Cardiac septum (tissue), 1 donor: ENCODE measurements around the gene PYCR2. TPM values are rescaled to one million over a fixed set of nuclear protein-coding genes. Genes with fewer than 3 reads are reported as not detected.
"Not testable (repeated sequence)": the region's sequence is repeated elsewhere in the genome, so short reads cannot be mapped to it uniquely, and the experiment has no call there.

Source experiments
- DNase-seq: peaks from one replicate; pipeline ENCODE4 v3.0.0-alpha.2; 2020; ENCODE audit warnings: low spot score
- intact Hi-C: fragments of 100-400 bp; cut with DNase I; formaldehyde crosslinking; loops from one replicate; pipeline ENCODE4 v1.14.0; 2022
- total RNA-seq: library from RNA; stranded (reverse); fragmentation: NEBNext Ultra II Directional; extraction: Animal tissue kit (Norgen Biotek cat#: 25700); gene quantifications from one replicate; pipeline ENCODE4 v1.2.1, GENCODE V29; 2021
- donor health status: DM: no; HTN: no; CAD: no.

The PYCR2 gene
- total RNA-seq, 1 donor from 2014 or later = 68.6 TPM

GRCh38 chr1:225899044-225899925, 24.8 kb downstream of the PYCR2 start:
- intact Hi-C loops = no loop called here
- no peak for DNase-seq

- DNase-seq = no peak
- intact Hi-C loops = no loop called here
Measured at GRCh38 chr1:225897595-225898514, 26.2 kb downstream of the PYCR2 start.

GRCh38 chr1:225896937-225897549, 27.0 kb downstream of the PYCR2 start:
- intact Hi-C loops = no loop called here
- no peak for DNase-seq

- intact Hi-C loops = no loop called here
- DNase-seq = no peak
Measured at GRCh38 chr1:225896494-225896893, 27.6 kb downstream of the PYCR2 start.

GRCh38 chr1:225892307-225892706, 31.7 kb downstream of the PYCR2 start:
- no peak for DNase-seq
- intact Hi-C loops = no loop called here

GRCh38 chr1:225891229-225891972, 32.6 kb downstream of the PYCR2 start:
- DNase-seq = no peak
- intact Hi-C loops = no loop called here

- intact Hi-C loops = no loop called here
- DNase-seq = no peak
Measured at GRCh38 chr1:225890346-225891228, 33.5 kb downstream of the PYCR2 start.

GRCh38 chr1:225889743-225890142, 34.3 kb downstream of the PYCR2 start:
- no peak for DNase-seq
- intact Hi-C loops = no loop called here

GRCh38 chr1:225888898-225889601, 35.0 kb downstream of the PYCR2 start, which contains the start of gene LEFTY1:
Gene LEFTY1 (minus strand): TSS chr1:225889146. CDS start chr1:225889066, 80 bp downstream.
- no peak for DNase-seq

GRCh38 chr1:225888289-225888897, 35.7 kb downstream of the PYCR2 start:
- DNase-seq = no peak

More at GRCh38 chr1:225888898-225889601, 35.0 kb downstream of the PYCR2 start, which contains the start of gene LEFTY1:
- intact Hi-C loops = no loop called here

GRCh38 chr1:225887554-225888288, 36.3 kb downstream of the PYCR2 start:
- DNase-seq, intact Hi-C loops: not testable (repeated sequence)

More at GRCh38 chr1:225888289-225888897, 35.7 kb downstream of the PYCR2 start:
- intact Hi-C loops = no loop called here

GRCh38 chr1:225887030-225887314, 37.1 kb downstream of the PYCR2 start:
- intact Hi-C loops = no loop called here
- DNase-seq = no peak

GRCh38 chr1:225886159-225887029, 37.7 kb downstream of the PYCR2 start:
- intact Hi-C loops = no loop called here
- no peak for DNase-seq

GRCh38 chr1:225885336-225885735, 38.7 kb downstream of the PYCR2 start:
- intact Hi-C loops = no loop called here

GRCh38 chr1:225883616-225884265, 40.3 kb downstream of the PYCR2 start:
- intact Hi-C loops = loop anchor here (5.0 kb wide), 1 partner anchor 71 kb away; the partner anchor contains the start of gene EPHX1
- no peak for DNase-seq

More at GRCh38 chr1:225885336-225885735, 38.7 kb downstream of the PYCR2 start:
- no peak for DNase-seq
